PC-3 (cell line): ENCODE data around the gene TEX14. TPM values are rescaled to one million over a fixed set of nuclear protein-coding genes. Genes with fewer than 3 reads are reported as not detected.

ENCODE experiments used
- ATAC-seq: fragments of 200-7000 bp; cut with Tn5 transposase; 2 replicates; pipeline ENCODE4 v1.9.1; 2020; ENCODE audit warnings: mild to moderate bottlenecking, moderate library complexity
- BruUV-seq: library from RNA; stranded (reverse); fragments of 400-500 nt; replicated peaks from 2 replicates; lab custom pipeline; 2021; lab: Mats Ljungman, UMichigan
- CTCF ChIA-PET: fragments of 300-600 bp; sonication (Branson Sonifier 250); formaldehyde crosslinking; loops from one replicate; lab custom pipeline; 2022; ENCODE audit warnings: antibody characterized with exemption; lab: Charles Lee
- POLR2A ChIA-PET: fragments of 300-600 bp; sonication (Branson Sonifier 250); formaldehyde crosslinking; loops from one replicate; lab custom pipeline; 2022; ENCODE audit warnings: antibody characterized with exemption; ENCODE audit not compliant: unreplicated experiment; lab: Charles Lee
- DNase-seq: peaks from one replicate; pipeline ENCODE4 v3.0.0-alpha.2; 2015
- H2AFZ ChIP-seq: fragments of 300-600 bp; sonication (generic); 2 replicates; pipeline ENCODE4 v1.6.0; 2016; ENCODE audit warnings: antibody characterized with exemption, low read length
- H3F3A ChIP-seq: fragments of 300-600 bp; sonication (generic); one replicate; pipeline ENCODE4 v1.6.0; 2017; ENCODE audit warnings: antibody characterized with exemption, low read length, control low read depth, mild to moderate bottlenecking; ENCODE audit not compliant: unreplicated experiment
- H3K27ac ChIP-seq: fragments of 300-600 bp; sonication (generic); 2 replicates; pipeline ENCODE4 v1.5.1; 2016; ENCODE audit warnings: mild to moderate bottlenecking, low read length
- H3K27me3 ChIP-seq: fragments of 300-600 bp; sonication (generic); 2 replicates; pipeline ENCODE4 v1.6.1; 2016; ENCODE audit warnings: low read length, mixed read lengths
- H3K36me3 ChIP-seq: fragments of 300-600 bp; sonication (generic); 2 replicates; pipeline ENCODE4 v1.6.1; 2016; ENCODE audit warnings: low read depth, mixed run types, low read length, mixed read lengths
- H3K4me1 ChIP-seq: fragments of 300-600 bp; sonication (generic); 2 replicates; pipeline ENCODE4 v1.5.1; 2016; ENCODE audit warnings: low read length; ENCODE audit not compliant: insufficient read depth
- H3K4me2 ChIP-seq: fragments of 300-600 bp; sonication (generic); 2 replicates; pipeline ENCODE4 v1.6.0; 2016; ENCODE audit warnings: low read length
- H3K4me3 ChIP-seq: fragments of 300-600 bp; sonication (generic); 2 replicates; pipeline ENCODE4 v1.5.1; 2016; ENCODE audit warnings: mild to moderate bottlenecking, low read length, mixed read lengths
- H3K79me2 ChIP-seq: fragments of 300-600 bp; sonication (generic); 2 replicates; pipeline ENCODE4 v1.6.1; 2017; ENCODE audit warnings: low read length, mixed read lengths
- H3K9ac ChIP-seq: fragments of 300-600 bp; sonication (generic); 2 replicates; pipeline ENCODE4 v1.6.0; 2016; ENCODE audit warnings: mild to moderate bottlenecking, low read length
- H3K9me2 ChIP-seq: fragments of 300-600 bp; sonication (generic); replicated peaks from 2 replicates; pipeline ENCODE4 v1.6.1; 2016; ENCODE audit warnings: mixed run types, low read length, mixed read lengths
- H3K9me3 ChIP-seq: fragments of 300-600 bp; sonication (generic); 2 replicates; pipeline ENCODE4 v1.6.1; 2016; ENCODE audit warnings: low read length, mixed read lengths
- H4K20me1 ChIP-seq: fragments of 300-600 bp; sonication (generic); 2 replicates; pipeline ENCODE4 v1.6.1; 2016; ENCODE audit warnings: low read length, mixed read lengths
- EZH2 ChIP-seq: fragments of 300-600 bp; sonication (generic); IDR thresholded peaks from one replicate; pipeline ENCODE4 v1.6.1; 2017; ENCODE audit warnings: antibody characterized with exemption, mild to moderate bottlenecking, low read length; ENCODE audit not compliant: unreplicated experiment
- EZH2phosphoT487 ChIP-seq: fragments of 300-600 bp; sonication (generic); IDR thresholded peaks from 2 replicates; pipeline ENCODE4 v1.6.1; 2018; ENCODE audit warnings: mild to moderate bottlenecking, antibody characterized with exemption, low read length, borderline replicate concordance
- intact Hi-C: fragments of 100-400 bp; cut with micrococcal nuclease; formaldehyde crosslinking; loops from 2 replicates; pipeline ENCODE4 v1.9.0; 2023
- total RNA-seq: library from RNA; depleted of rRNA; stranded (reverse); fragments of >200 nt; gene quantifications from 2 replicates; pipeline ENCODE4 v1.2.3, GENCODE V29; 2014
- TF ChIP-seq, protein P1 (sequence below): fragments of 300-600 bp; sonication (generic); conservative IDR thresholded peaks from 2 replicates; pipeline ENCODE4 v1.5.1; 2017; ENCODE audit warnings: antibody characterized with exemption, low read depth, mild to moderate bottlenecking, low read length

The TEX14 gene
- total RNA-seq, 1 experiment from 2014 or later = 0.29 TPM

DNA sequence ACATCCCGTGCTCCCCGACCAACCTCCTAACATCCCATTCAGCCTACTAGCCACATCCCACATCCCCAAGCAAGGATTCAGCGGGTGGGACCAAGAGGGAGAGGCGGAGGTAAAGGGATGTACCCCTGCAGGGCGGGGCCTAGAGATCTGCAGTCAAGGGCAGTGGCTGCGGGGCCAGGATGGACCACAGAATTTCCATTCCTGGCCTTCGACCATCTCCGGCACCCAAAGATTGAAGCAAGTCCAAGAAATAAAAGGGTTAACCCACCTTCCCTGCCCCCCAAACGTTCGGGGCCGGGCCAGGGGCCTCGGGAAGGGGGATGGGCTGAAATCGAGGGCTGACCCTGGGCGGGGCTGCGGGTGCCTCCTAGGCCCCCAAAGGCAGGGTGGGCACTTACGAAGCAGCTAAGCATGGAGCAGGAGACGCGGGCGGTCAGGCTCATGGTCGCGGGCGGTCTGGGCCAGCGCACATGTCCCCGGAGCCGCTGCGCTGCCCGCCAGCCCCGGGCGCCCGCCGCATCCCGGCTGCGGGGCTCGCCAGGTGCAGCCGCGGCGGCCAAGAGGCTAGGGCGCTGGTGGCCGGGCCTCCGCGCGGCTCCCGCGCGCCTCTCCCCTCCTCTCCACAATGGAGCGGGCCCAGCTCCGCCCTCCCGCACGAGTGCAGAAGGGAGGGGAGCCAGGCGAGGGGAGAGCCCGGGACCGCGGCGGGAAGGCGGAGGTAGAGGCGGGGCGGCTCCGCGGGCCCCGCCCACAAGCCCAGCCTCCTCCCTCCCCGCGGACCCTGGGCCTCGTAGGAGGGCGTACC, 177.7 kb downstream of the TEX14 start, which contains the start of gene MTMR4:
Gene MTMR4, minus strand, starts transcription at position 674 of the 805 bp plus-strand sequence. Its CDS starts 231 bp downstream, at position 443.
- peak; percentile 26 for ATAC-seq
- TF ChIP-seq, protein P1, sequence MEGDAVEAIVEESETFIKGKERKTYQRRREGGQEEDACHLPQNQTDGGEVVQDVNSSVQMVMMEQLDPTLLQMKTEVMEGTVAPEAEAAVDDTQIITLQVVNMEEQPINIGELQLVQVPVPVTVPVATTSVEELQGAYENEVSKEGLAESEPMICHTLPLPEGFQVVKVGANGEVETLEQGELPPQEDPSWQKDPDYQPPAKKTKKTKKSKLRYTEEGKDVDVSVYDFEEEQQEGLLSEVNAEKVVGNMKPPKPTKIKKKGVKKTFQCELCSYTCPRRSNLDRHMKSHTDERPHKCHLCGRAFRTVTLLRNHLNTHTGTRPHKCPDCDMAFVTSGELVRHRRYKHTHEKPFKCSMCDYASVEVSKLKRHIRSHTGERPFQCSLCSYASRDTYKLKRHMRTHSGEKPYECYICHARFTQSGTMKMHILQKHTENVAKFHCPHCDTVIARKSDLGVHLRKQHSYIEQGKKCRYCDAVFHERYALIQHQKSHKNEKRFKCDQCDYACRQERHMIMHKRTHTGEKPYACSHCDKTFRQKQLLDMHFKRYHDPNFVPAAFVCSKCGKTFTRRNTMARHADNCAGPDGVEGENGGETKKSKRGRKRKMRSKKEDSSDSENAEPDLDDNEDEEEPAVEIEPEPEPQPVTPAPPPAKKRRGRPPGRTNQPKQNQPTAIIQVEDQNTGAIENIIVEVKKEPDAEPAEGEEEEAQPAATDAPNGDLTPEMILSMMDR = no peak
- no peak for TF ChIP-seq EZH2
- TF ChIP-seq EZH2phosphoT487 = no peak
- BruUV-seq = no TSS peak
- ChIA-PET POLR2A (interaction anchor here (0.6 kb wide), 3 partner anchors 24 to 452 kb away, joined by 3 to 4 read pairs (median 4); no protein-coding TSS in a partner anchor), CTCF (interaction anchor here (0.7 to 0.9 kb wide), 2 partner anchors 197 to 478 kb away, joined by 3 to 4 read pairs; no protein-coding TSS in a partner anchor)
- no peaks in the 10 kb centered on the region for H3K9me2 ChIP-seq
- H3K4me3 ChIP-seq = peak within 1 kb of the TSS; percentile 74
- no peaks in the 10 kb centered on the region for H4K20me1 ChIP-seq
- peak; percentile 87 for DNase-seq
- no peaks in the 10 kb centered on the region for H3K9me3 ChIP-seq
- H3K27ac ChIP-seq = no peak within 1 kb of the TSS
- no peaks in the 10 kb centered on the region for H3F3A ChIP-seq
- H3K4me1 ChIP-seq = peaks cover 20% of the 10 kb centered on the region
- peak within 1 kb of the TSS; percentile 75 for H3K9ac ChIP-seq
- H2AFZ ChIP-seq = peak within 1 kb of the TSS; percentile 84
- H3K79me2 ChIP-seq = peaks cover 11% of the 10 kb centered on the region
- intact Hi-C loops = loop anchor here (10.0 kb wide), 1 partner anchor 159 kb away; the partner anchor contains the start of gene SUPT4H1
- no peaks in the 10 kb centered on the region for H3K27me3 ChIP-seq
- H3K4me2 ChIP-seq = peak within 1 kb of the TSS; percentile 82
- H3K36me3 ChIP-seq = peaks cover 7% of the 10 kb centered on the region; the same call in 1 of the 2 replicates

DNA sequence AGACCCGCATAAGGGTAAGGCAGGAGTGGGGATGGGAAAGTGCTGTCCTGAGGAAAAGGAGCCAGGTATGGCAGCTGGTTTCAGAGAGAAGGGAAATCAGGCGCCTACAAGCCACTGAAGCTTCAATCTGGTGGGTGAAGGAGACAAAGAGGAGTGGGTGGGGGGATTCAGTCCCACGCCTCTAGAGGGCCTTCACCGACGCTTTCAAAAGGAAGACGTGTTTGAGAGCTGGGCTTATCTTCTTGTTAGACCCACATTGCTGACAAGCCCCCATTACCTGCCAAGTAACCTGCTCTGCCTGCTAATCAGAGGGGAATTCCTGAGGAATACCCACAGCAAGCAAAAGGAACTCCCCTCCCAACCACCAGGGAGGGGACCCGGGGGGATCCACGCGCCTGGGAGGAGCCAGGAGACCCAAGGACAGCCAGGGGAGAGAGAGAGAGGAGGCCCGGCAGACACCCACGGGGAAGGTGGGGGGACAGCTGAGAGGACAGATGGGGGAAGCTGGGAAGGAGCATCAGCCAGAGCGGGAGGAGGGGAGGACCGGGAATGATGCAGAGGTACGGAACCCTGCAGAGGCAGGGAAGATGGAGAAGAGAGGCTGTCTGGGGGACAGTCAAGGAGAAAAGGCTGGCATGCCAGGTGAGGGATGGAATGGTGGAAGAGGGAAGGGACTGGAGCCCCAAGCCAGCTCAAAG, 178.4 kb downstream of the TEX14 start:
- intact Hi-C loops = loop anchor here (10.0 kb wide), 1 partner anchor 159 kb away; the partner anchor contains the start of gene SUPT4H1
- no peaks in the 10 kb centered on the region for H3F3A ChIP-seq
- CTCF ChIA-PET = interaction anchor here (0.6 kb wide), 1 partner anchor 62 kb away, joined by 10 read pairs; no protein-coding TSS in a partner anchor
- ATAC-seq = no peak
- H3K4me3 ChIP-seq = peak overlapping the region; percentile 74
- H3K9ac ChIP-seq = peak overlapping the region; percentile 75
- H3K4me1 ChIP-seq = peaks cover 20% of the 10 kb centered on the region
- no peaks in the 10 kb centered on the region for H3K27me3 ChIP-seq
- no peaks in the 10 kb centered on the region for H3K9me3 ChIP-seq
- peak overlapping the region; percentile 82 for H3K4me2 ChIP-seq
- H3K36me3 ChIP-seq = peaks cover 7% of the 10 kb centered on the region; the same call in 1 of the 2 replicates
- POLR2A ChIA-PET = interaction anchor here (0.6 kb wide), 1 partner anchor 453 kb away, joined by 4 read pairs; no protein-coding TSS in a partner anchor
- no TSS peak for BruUV-seq
- no peaks in the 10 kb centered on the region for H3K9me2 ChIP-seq
- peaks cover 11% of the 10 kb centered on the region for H3K79me2 ChIP-seq
- DNase-seq = no peak
- no peak overlapping the region for H3K27ac ChIP-seq
- peak overlapping the region; percentile 84 for H2AFZ ChIP-seq
- TF ChIP-seq EZH2phosphoT487 = no peak
- no peak for TF ChIP-seq EZH2
- TF ChIP-seq, protein P1 = no peak
- no peaks in the 10 kb centered on the region for H4K20me1 ChIP-seq
